ENCODE measurements around the gene LAMA3. TPM values are rescaled to one million over a fixed set of nuclear protein-coding genes. Genes with fewer than 3 reads are reported as not detected.

LAMA3 gene
- total and polyA plus RNA-seq, 8 donors, result 4.3 to 182 (median 26.6) TPM

- 92 to 96% (median 94%) methylated on average over 6 of the region's 6 CpGs for WGBS, 5 donors
- Histone ChIP-seq H3K9me3 (no peaks in the 10 kb centered on the region), H3K4me3 (no peak overlapping the region), H3K27ac (no peak overlapping the region), H3K27me3 (no peaks in the 10 kb centered on the region), H3K4me1 (no peaks in the 10 kb centered on the region), H3K36me3 (peaks cover 0 to 7% (median 0%) of the 10 kb centered on the region in 4 donors)
- DNase-seq, result no peak
- intact Hi-C loops (cut with DNase I; ENCODE audit: low total_unique reads), result no loop called here
- no peak for TF ChIP-seq EP300 (IDR thresholded peaks at IDR 0.05)
- TF ChIP-seq CTCF (IDR thresholded peaks at IDR 0.05), result no peak
- TF ChIP-seq POLR2AphosphoS5 (IDR thresholded peaks at IDR 0.05), result no peak
- TF ChIP-seq POLR2A (IDR thresholded peaks at IDR 0.05), result no peak
These were observed 105.0 kb downstream of the LAMA3 start for GRCh38 chr18:23793985-23794867.

GRCh38 chr18:23798249-23798648 lies 109.0 kb downstream of the LAMA3 start:
- no peak for DNase-seq
- intact Hi-C loops (cut with DNase I; ENCODE audit: low total_unique reads), result no loop called here
- WGBS, 5 donors, result 67 to 82% (median 73%) methylated on average over 7 of the region's 7 CpGs

GRCh38 chr18:23798824-23799223 lies 109.6 kb downstream of the LAMA3 start:
- H3K4me3 ChIP-seq, result no peak overlapping the region
- no peaks in the 10 kb centered on the region for H3K4me1 ChIP-seq
- TF ChIP-seq POLR2AphosphoS5 (IDR thresholded peaks at IDR 0.05), result no peak
- no peak for TF ChIP-seq POLR2A (IDR thresholded peaks at IDR 0.05)
- TF ChIP-seq CTCF (IDR thresholded peaks at IDR 0.05), result no peak
- TF ChIP-seq EP300 (IDR thresholded peaks at IDR 0.05), result no peak
- H3K27ac ChIP-seq, result no peak overlapping the region
- intact Hi-C loops (cut with DNase I; ENCODE audit: low total_unique reads), result no loop called here
- H3K27me3 ChIP-seq, result no peaks in the 10 kb centered on the region
- no peaks in the 10 kb centered on the region for H3K9me3 ChIP-seq
- WGBS, 5 donors, result 61 to 81% (median 64%) methylated on average over 3 of the region's 3 CpGs
- DNase-seq, result no peak
- peaks cover 0 to 6% (median 0%) of the 10 kb centered on the region in 4 donors for H3K36me3 ChIP-seq

More at GRCh38 chr18:23798249-23798648, 109.0 kb downstream of the LAMA3 start:
- Histone ChIP-seq H3K27me3 (no peaks in the 10 kb centered on the region), H3K4me3 (no peak overlapping the region), H3K9me3 (no peaks in the 10 kb centered on the region), H3K4me1 (no peaks in the 10 kb centered on the region), H3K36me3 (peaks cover 0 to 5% (median 2%) of the 10 kb centered on the region in 4 donors), H3K27ac (no peak overlapping the region)
- TF ChIP-seq POLR2AphosphoS5 (IDR thresholded peaks at IDR 0.05) (no peak), POLR2A (IDR thresholded peaks at IDR 0.05) (no peak), EP300 (IDR thresholded peaks at IDR 0.05) (no peak), CTCF (IDR thresholded peaks at IDR 0.05) (no peak)

- DNase-seq, result no peak
- 93 to 98% (median 95%) methylated on average over 7 of the region's 7 CpGs for WGBS, 5 donors
- Histone ChIP-seq H3K4me3 (no peak overlapping the region), H3K36me3 (peaks cover 0 to 6% (median 0%) of the 10 kb centered on the region in 4 donors), H3K27ac (no peak overlapping the region), H3K27me3 (no peaks in the 10 kb centered on the region), H3K4me1 (no peaks in the 10 kb centered on the region), H3K9me3 (no peaks in the 10 kb centered on the region)
- intact Hi-C loops (cut with DNase I; ENCODE audit: low total_unique reads), result no loop called here
- TF ChIP-seq CTCF (IDR thresholded peaks at IDR 0.05), result no peak
These were observed 110.3 kb downstream of the LAMA3 start for GRCh38 chr18:23799540-23799939.
